Activated B cell treated with CpG ODN at 0.5 μM for 24 hours (primary cell): ENCODE measurements around the gene CEP162. TPM values are rescaled to one million over a fixed set of nuclear protein-coding genes. Genes with fewer than 3 reads are reported as not detected.

Experiments
- ATAC-seq: fragments of 200-7000 bp; cut with Tn5 transposase; one replicate; pipeline ENCODE4 v1.10.0; 2021; ENCODE audit warnings: low read depth, mild to moderate bottlenecking, moderate library complexity
- CTCF ChIA-PET: fragments of 350-600 bp; sonication (Branson Sonifier 250); formaldehyde crosslinking; loops from one replicate; lab custom pipeline; 2021; ENCODE audit warnings: antibody characterized with exemption; lab: Charles Lee
- POLR2A ChIA-PET: fragments of 350-600 bp; sonication (Branson Sonifier 250); formaldehyde crosslinking; loops from one replicate; lab custom pipeline; 2021; ENCODE audit warnings: antibody characterized with exemption; lab: Charles Lee
- DNase-seq: peaks from one replicate; pipeline ENCODE4 v3.0.0; 2022
- H3K27ac Mint-ChIP-seq: one replicate; pipeline ENCODE4 v1.8.0; 2020; ENCODE audit warnings: mixed read lengths
- H3K27me3 Mint-ChIP-seq: one replicate; pipeline ENCODE4 v1.8.0; 2021; ENCODE audit warnings: mixed read lengths
- H3K36me3 Mint-ChIP-seq: one replicate; pipeline ENCODE4 v1.8.0; 2021; ENCODE audit warnings: low read depth, mixed read lengths
- H3K4me1 Mint-ChIP-seq: one replicate; pipeline ENCODE4 v1.8.0; 2021; ENCODE audit warnings: mixed read lengths
- H3K4me3 Mint-ChIP-seq: one replicate; pipeline ENCODE4 v1.8.0; 2020; ENCODE audit warnings: mild to moderate bottlenecking, mixed read lengths
- H3K9me3 Mint-ChIP-seq: one replicate; pipeline ENCODE4 v1.8.0; 2020; ENCODE audit warnings: mixed read lengths
- intact Hi-C: fragments of 100-400 bp; cut with micrococcal nuclease; formaldehyde crosslinking; loops from one replicate; pipeline ENCODE4 v1.15.1; 2024
- total RNA-seq: library from RNA; stranded (reverse); gene quantifications from 2 replicates; pipeline ENCODE4 v1.2.3, GENCODE V29; 2022
- TF ChIP-seq, protein P1 (sequence below): fragments of 200-600 bp; IDR thresholded peaks from one replicate; pipeline ENCODE4 v1.8.0; 2022; ENCODE audit warnings: antibody characterized with exemption, mild to moderate bottlenecking

The CEP162 gene
- total RNA-seq, 1 donor from 2014 or later = 13.8 TPM

- no peak overlapping the region for H3K4me3 Mint-ChIP-seq
- intact Hi-C loops = no loop called here
- ATAC-seq = no peak
These were observed 124.4 kb downstream of the CEP162 start for GRCh38 chr6:84103029-84103428.

DNA sequence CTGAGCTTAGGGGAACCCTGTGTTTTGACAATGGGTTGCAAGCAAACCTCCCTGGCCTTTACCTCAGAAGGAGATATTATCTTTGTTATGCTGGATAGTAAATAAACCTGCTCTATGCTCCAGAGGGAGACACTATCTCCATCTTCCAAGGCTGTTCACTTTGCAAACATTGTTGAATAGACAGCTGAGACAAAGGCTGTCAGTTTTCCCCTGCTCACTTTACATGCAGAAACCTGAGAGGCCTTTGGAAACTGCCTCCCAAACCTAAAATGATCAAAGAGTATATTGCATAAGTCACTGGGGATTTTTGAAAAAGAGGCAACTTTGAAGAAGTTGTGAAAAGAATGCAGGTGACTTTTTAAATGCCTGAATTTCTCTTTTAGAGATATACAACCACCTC is 132.3 kb downstream of the CEP162 start:
- ChIA-PET POLR2A (no interaction called here), CTCF (no interaction called here)
- ATAC-seq (no peak), DNase-seq (no peak)
- no peaks in the 10 kb centered on the region for H3K4me1 Mint-ChIP-seq
- TF ChIP-seq, protein P1, sequence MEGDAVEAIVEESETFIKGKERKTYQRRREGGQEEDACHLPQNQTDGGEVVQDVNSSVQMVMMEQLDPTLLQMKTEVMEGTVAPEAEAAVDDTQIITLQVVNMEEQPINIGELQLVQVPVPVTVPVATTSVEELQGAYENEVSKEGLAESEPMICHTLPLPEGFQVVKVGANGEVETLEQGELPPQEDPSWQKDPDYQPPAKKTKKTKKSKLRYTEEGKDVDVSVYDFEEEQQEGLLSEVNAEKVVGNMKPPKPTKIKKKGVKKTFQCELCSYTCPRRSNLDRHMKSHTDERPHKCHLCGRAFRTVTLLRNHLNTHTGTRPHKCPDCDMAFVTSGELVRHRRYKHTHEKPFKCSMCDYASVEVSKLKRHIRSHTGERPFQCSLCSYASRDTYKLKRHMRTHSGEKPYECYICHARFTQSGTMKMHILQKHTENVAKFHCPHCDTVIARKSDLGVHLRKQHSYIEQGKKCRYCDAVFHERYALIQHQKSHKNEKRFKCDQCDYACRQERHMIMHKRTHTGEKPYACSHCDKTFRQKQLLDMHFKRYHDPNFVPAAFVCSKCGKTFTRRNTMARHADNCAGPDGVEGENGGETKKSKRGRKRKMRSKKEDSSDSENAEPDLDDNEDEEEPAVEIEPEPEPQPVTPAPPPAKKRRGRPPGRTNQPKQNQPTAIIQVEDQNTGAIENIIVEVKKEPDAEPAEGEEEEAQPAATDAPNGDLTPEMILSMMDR = no peak
- H3K36me3 Mint-ChIP-seq = no peaks in the 10 kb centered on the region
- intact Hi-C loops = no loop called here
- H3K27me3 Mint-ChIP-seq = no peaks in the 10 kb centered on the region
- no peak overlapping the region for H3K27ac Mint-ChIP-seq
- H3K9me3 Mint-ChIP-seq = no peaks in the 10 kb centered on the region
- no peak overlapping the region for H3K4me3 Mint-ChIP-seq

More at GRCh38 chr6:84103029-84103428, 124.4 kb downstream of the CEP162 start:
- TF ChIP-seq, protein P1 = no peak
- Mint-ChIP-seq H3K4me1 (no peaks in the 10 kb centered on the region), H3K27me3 (peaks cover 14% of the 10 kb centered on the region), H3K27ac (no peak overlapping the region), H3K9me3 (no peaks in the 10 kb centered on the region), H3K36me3 (no peaks in the 10 kb centered on the region)
- ChIA-PET CTCF (no interaction called here), POLR2A (no interaction called here)
- DNase-seq = no peak

DNA sequence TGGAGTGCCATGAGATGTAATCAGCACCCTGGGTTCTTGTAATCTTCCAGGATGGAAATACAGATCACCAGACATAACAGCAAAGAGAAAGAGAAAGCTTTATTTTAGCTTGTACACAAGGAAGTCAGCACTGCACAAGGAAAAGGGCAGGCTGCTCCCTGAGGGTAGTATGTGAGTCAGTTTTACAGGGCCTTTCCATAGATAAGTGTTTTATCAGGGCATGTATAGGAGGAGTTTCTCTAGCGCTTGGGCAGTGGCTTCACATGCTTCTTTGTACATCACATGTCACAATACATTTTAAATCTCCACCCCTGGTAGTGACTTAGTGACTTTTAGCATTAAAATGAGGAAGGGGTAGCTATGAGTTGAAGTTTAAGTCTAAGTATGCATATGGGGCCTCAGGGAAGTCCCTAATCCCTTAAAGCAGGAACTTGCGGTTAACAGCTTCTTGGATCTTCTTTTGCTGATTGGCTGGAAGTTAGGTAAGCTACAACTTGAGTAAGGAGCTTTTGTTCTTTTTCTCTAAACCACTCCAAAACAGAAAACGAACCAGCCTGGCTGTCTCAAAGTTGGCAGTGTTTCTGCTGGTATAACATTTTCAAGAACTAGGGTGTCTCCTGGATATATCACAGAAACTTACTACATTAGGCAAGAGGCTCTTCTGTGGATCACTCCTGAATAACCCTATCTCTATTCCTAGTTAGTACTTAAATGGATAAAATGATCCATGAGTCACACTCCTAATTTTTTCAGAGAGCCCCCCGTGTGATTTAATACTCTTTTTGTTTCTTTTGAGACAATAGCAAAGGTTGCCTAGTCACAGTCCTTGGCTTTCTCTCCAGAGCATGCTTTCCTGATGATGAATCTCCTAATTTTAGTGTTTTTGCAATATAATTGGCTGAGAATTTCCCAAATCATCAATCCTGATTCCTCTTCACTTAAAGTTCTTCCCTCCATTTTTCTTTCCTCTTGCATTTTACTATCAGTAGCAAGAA is 133.7 kb downstream of the CEP162 start:
- intact Hi-C loops = no loop called here
- POLR2A ChIA-PET = interaction anchor here (0.7 kb wide), 1 partner anchor 207 kb away, joined by 3 read pairs; no protein-coding TSS in a partner anchor
- Mint-ChIP-seq H3K27me3 (peaks cover under 1% of the 10 kb centered on the region), H3K4me1 (no peaks in the 10 kb centered on the region), H3K36me3 (no peaks in the 10 kb centered on the region), H3K9me3 (no peaks in the 10 kb centered on the region), H3K4me3 (no peak overlapping the region), H3K27ac (no peak overlapping the region)
- no peak for DNase-seq
- TF ChIP-seq, protein P1 = no peak
- CTCF ChIA-PET = no interaction called here
- ATAC-seq = no peak

GRCh38 chr6:84089552-84089951 is 137.9 kb downstream of the CEP162 start:
- no peaks in the 10 kb centered on the region for H3K9me3 Mint-ChIP-seq
- intact Hi-C loops = no loop called here

DNA sequence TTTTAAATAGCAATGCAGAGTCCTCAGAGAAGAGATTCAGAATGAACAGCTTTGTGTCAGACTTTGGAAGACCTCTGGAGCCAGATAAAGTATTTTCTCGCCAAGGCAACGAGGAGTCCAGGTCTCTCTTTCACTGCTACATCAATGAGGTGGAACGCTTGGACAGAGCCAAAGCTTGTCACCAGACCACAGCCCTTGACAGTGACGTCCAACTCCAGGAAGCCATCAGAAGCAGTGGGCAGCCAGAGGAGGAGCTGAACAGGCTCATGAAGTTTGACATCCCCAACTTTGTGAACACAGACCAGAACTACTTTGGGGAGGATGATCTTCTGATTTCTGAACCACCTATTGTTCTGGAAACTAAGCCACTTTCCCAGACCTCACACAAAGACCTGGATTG is 138.4 kb downstream of the CEP162 start:
- Mint-ChIP-seq H3K27me3 (peaks cover 6% of the 10 kb centered on the region), H3K27ac (no peak overlapping the region), H3K9me3 (no peaks in the 10 kb centered on the region), H3K4me1 (no peaks in the 10 kb centered on the region), H3K4me3 (no peak overlapping the region), H3K36me3 (no peaks in the 10 kb centered on the region)
- ATAC-seq = no peak
- intact Hi-C loops = no loop called here
- no peak for DNase-seq
- CTCF ChIA-PET = no interaction called here
- TF ChIP-seq, protein P1 = no peak
- POLR2A ChIA-PET = no interaction called here

More at GRCh38 chr6:84089552-84089951, 137.9 kb downstream of the CEP162 start:
- Mint-ChIP-seq H3K27ac (no peak overlapping the region), H3K4me1 (no peaks in the 10 kb centered on the region), H3K27me3 (peaks cover 6% of the 10 kb centered on the region), H3K4me3 (no peak overlapping the region), H3K36me3 (no peaks in the 10 kb centered on the region)
- no peak for DNase-seq
- POLR2A ChIA-PET = no interaction called here
- CTCF ChIA-PET = no interaction called here
- TF ChIP-seq, protein P1 = no peak
- ATAC-seq = no peak
